ENCODE results near the gene ETV5. TPM values are rescaled to one million over a fixed set of nuclear protein-coding genes. Genes with fewer than 3 reads are reported as not detected.

ETV5 gene
- total RNA-seq, 1 donor from 2014 or later, result 54.1 TPM

- peaks cover 17% of the 10 kb centered on the region for H3K4me1 Mint-ChIP-seq (ENCODE audit: low read depth)
- no peaks in the 10 kb centered on the region for H3K36me3 Mint-ChIP-seq (ENCODE audit: insufficient read depth)
- no peak overlapping the region for H3K4me3 Mint-ChIP-seq (ENCODE audit: low read depth)
- TF ChIP-seq CTCF (IDR thresholded peaks at IDR 0.05; ENCODE audit: unreplicated experiment), result no peak
- peaks cover 3% of the 10 kb centered on the region for H3K27me3 Mint-ChIP-seq
- DNase-seq (ENCODE audit: low spot score, unreplicated experiment), result no peak
- no peaks in the 10 kb centered on the region for H3K9me3 Mint-ChIP-seq (ENCODE audit: low read depth)
- H3K27ac Mint-ChIP-seq, result no peak overlapping the region
Measured at GRCh38 chr3:186123012-186123411, 14.1 kb upstream of the ETV5 start.

- H3K9me3 Mint-ChIP-seq (ENCODE audit: low read depth), result no peaks in the 10 kb centered on the region
- H3K4me3 Mint-ChIP-seq (ENCODE audit: low read depth), result no peak overlapping the region
- H3K4me1 Mint-ChIP-seq (ENCODE audit: low read depth), result peaks cover 22% of the 10 kb centered on the region
- no peak for TF ChIP-seq CTCF (IDR thresholded peaks at IDR 0.05; ENCODE audit: unreplicated experiment)
- DNase-seq (ENCODE audit: low spot score, unreplicated experiment), result no peak
- peaks cover 3% of the 10 kb centered on the region for H3K27me3 Mint-ChIP-seq
- no peaks in the 10 kb centered on the region for H3K36me3 Mint-ChIP-seq (ENCODE audit: insufficient read depth)
- H3K27ac Mint-ChIP-seq, result no peak overlapping the region
Measured at GRCh38 chr3:186121968-186122367, 13.1 kb upstream of the ETV5 start.

GRCh38 chr3:186121278-186121677 is 12.4 kb upstream of the ETV5 start:
- DNase-seq (ENCODE audit: low spot score, unreplicated experiment), result no peak
- H3K36me3 Mint-ChIP-seq (ENCODE audit: insufficient read depth), result no peaks in the 10 kb centered on the region
- H3K27me3 Mint-ChIP-seq, result peaks cover 3% of the 10 kb centered on the region
- H3K4me1 Mint-ChIP-seq (ENCODE audit: low read depth), result peaks cover 22% of the 10 kb centered on the region
- TF ChIP-seq CTCF (IDR thresholded peaks at IDR 0.05; ENCODE audit: unreplicated experiment), result no peak
- H3K9me3 Mint-ChIP-seq (ENCODE audit: low read depth), result no peaks in the 10 kb centered on the region
- no peak overlapping the region for H3K27ac Mint-ChIP-seq
- H3K4me3 Mint-ChIP-seq (ENCODE audit: low read depth), result no peak overlapping the region

DNA sequence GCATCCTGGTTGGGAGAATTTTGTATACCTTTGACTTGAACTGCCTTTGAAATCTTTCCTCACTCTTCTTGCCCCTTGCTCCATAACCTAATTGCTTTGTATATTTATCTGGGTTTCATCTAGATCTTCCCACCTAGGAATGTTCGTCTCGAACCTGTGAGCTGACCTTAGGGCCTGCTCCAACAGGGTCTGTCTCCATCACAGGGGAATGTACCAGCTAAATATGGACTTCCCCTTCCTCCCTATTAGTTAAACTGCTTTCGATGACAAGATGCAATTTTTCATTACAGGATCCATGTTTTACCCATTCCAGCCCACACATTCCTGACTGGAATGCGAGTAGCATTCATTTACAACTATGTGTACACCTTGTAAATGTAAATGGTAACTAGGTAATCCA is 10.6 kb upstream of the ETV5 start:
- H3K4me1 Mint-ChIP-seq (ENCODE audit: low read depth), result peaks cover 22% of the 10 kb centered on the region
- H3K27ac Mint-ChIP-seq, result no peak overlapping the region
- peaks cover 13% of the 10 kb centered on the region for H3K27me3 Mint-ChIP-seq
- no peaks in the 10 kb centered on the region for H3K9me3 Mint-ChIP-seq (ENCODE audit: low read depth)
- H3K36me3 Mint-ChIP-seq (ENCODE audit: insufficient read depth), result no peaks in the 10 kb centered on the region
- no peak for TF ChIP-seq CTCF (IDR thresholded peaks at IDR 0.05; ENCODE audit: unreplicated experiment)
- no peak overlapping the region for H3K4me3 Mint-ChIP-seq (ENCODE audit: low read depth)
- no peak for DNase-seq (ENCODE audit: low spot score, unreplicated experiment)

GRCh38 chr3:186118692-186119091 is 9.8 kb upstream of the ETV5 start:
- Mint-ChIP-seq H3K27me3 (peaks cover 16% of the 10 kb centered on the region), H3K4me3 (ENCODE audit: low read depth) (no peak overlapping the region), H3K27ac (no peak overlapping the region), H3K36me3 (ENCODE audit: insufficient read depth) (no peaks in the 10 kb centered on the region), H3K9me3 (ENCODE audit: low read depth) (no peaks in the 10 kb centered on the region), H3K4me1 (ENCODE audit: low read depth) (peaks cover 17% of the 10 kb centered on the region)
- TF ChIP-seq CTCF (IDR thresholded peaks at IDR 0.05; ENCODE audit: unreplicated experiment), result no peak
- no peak for DNase-seq (ENCODE audit: low spot score, unreplicated experiment)
